HepG2 (cell line): ENCODE results near the gene MEGF6. TPM values are rescaled to one million over a fixed set of nuclear protein-coding genes. Genes with fewer than 3 reads are reported as not detected.

Source experiments
- ETV5 ChIP-seq: IDR thresholded peaks from 2 replicates; pipeline ENCODE4 v1.6.1; 2018; ENCODE audit warnings: missing biosample characterization, missing genetic modification reagents, inconsistent platforms, borderline replicate concordance
- FOSL2 ChIP-seq: sonication (generic); formaldehyde crosslinking; IDR thresholded peaks from 2 replicates; pipeline ENCODE4 v1.4.0; 2020; ENCODE audit warnings: missing genetic modification reagents
- HMG20B ChIP-seq: conservative IDR thresholded peaks from 2 replicates; pipeline ENCODE4 v1.6.1; 2016; ENCODE audit warnings: missing genetic modification reagents, missing compliant biosample characterization
- IRX3 ChIP-seq: sonication (generic); formaldehyde crosslinking; IDR thresholded peaks from 2 replicates; pipeline ENCODE4 v1.8.1; 2023; ENCODE audit warnings: mild to moderate bottlenecking, low read depth, missing genetic modification reagents, borderline replicate concordance
- MED13 ChIP-seq: sonication (generic); formaldehyde crosslinking; IDR thresholded peaks from 2 replicates; pipeline ENCODE4 v1.5.0; 2020; ENCODE audit warnings: missing genetic modification reagents
- NR2C2 ChIP-seq: sonication (generic); formaldehyde crosslinking; IDR thresholded peaks from 2 replicates; pipeline ENCODE4 v1.4.0; 2020; ENCODE audit warnings: missing genetic modification reagents, mild to moderate bottlenecking, moderate library complexity, borderline replicate concordance
- PAXIP1 ChIP-seq: sonication (generic); formaldehyde crosslinking; conservative IDR thresholded peaks from 2 replicates; pipeline ENCODE4 v1.4.0; 2020; ENCODE audit warnings: mild to moderate bottlenecking, missing genetic modification reagents, moderate library complexity
- SMYD3 ChIP-seq: sonication (generic); formaldehyde crosslinking; IDR thresholded peaks from 2 replicates; pipeline ENCODE4 v1.8.1; 2023; ENCODE audit warnings: mild to moderate bottlenecking, missing genetic modification reagents
- SP140L ChIP-seq: sonication (generic); formaldehyde crosslinking; IDR thresholded peaks from 2 replicates; pipeline ENCODE4 v1.4.0; 2020; ENCODE audit warnings: missing genetic modification reagents, borderline replicate concordance
- SP4 ChIP-seq: sonication (generic); formaldehyde crosslinking; IDR thresholded peaks from 2 replicates; pipeline ENCODE4 v1.8.1; 2023; ENCODE audit warnings: mild to moderate bottlenecking, missing genetic modification reagents
- ZFP62 ChIP-seq: sonication (generic); formaldehyde crosslinking; IDR thresholded peaks from 2 replicates; pipeline ENCODE4 v1.4.0; 2020; ENCODE audit warnings: missing genetic modification reagents
- ZFY ChIP-seq: sonication (generic); formaldehyde crosslinking; IDR thresholded peaks from 2 replicates; pipeline ENCODE4 v1.4.0; 2020; ENCODE audit warnings: missing genetic modification reagents
- ZIK1 ChIP-seq: sonication (generic); formaldehyde crosslinking; IDR thresholded peaks from 2 replicates; pipeline ENCODE4 v1.5.0; 2020; ENCODE audit warnings: mild to moderate bottlenecking, low read depth, missing genetic modification reagents, borderline replicate concordance
- ZMAT5 ChIP-seq: sonication (generic); formaldehyde crosslinking; IDR thresholded peaks from 2 replicates; pipeline ENCODE4 v1.5.0; 2020; ENCODE audit warnings: mild to moderate bottlenecking, low read depth, missing genetic modification reagents, borderline replicate concordance
- ZNF143 ChIP-seq: sonication (generic); formaldehyde crosslinking; IDR thresholded peaks from 2 replicates; pipeline ENCODE4 v1.4.0; 2020; ENCODE audit warnings: missing genetic modification reagents
- ZNF205 ChIP-seq: IDR thresholded peaks from 2 replicates; pipeline ENCODE4 v1.6.1; 2018; ENCODE audit warnings: missing biosample characterization, missing genetic modification reagents
- ZNF280B ChIP-seq: sonication (generic); formaldehyde crosslinking; IDR thresholded peaks from 2 replicates; pipeline ENCODE4 v1.5.0; 2020; ENCODE audit warnings: missing genetic modification reagents, mild to moderate bottlenecking, borderline replicate concordance
- ZNF337 ChIP-seq: sonication (generic); formaldehyde crosslinking; IDR thresholded peaks from 2 replicates; pipeline ENCODE4 v1.5.1; 2020; ENCODE audit warnings: missing genetic modification reagents, low read depth, mild to moderate bottlenecking, borderline replicate concordance
- ZNF430 ChIP-seq: sonication (generic); formaldehyde crosslinking; IDR thresholded peaks from 2 replicates; pipeline ENCODE4 v1.9.0; 2021; ENCODE audit warnings: mild to moderate bottlenecking, missing genetic modification reagents
- ZNF468 ChIP-seq: sonication (generic); formaldehyde crosslinking; IDR thresholded peaks from 2 replicates; pipeline ENCODE4 v1.8.0; 2022; ENCODE audit warnings: mild to moderate bottlenecking, moderate library complexity, missing genetic modification reagents
- ZNF652 ChIP-seq: IDR thresholded peaks from 2 replicates; pipeline ENCODE4 v1.6.1; 2016; ENCODE audit warnings: low read depth, borderline replicate concordance
- ZNF75D ChIP-seq: sonication (generic); formaldehyde crosslinking; IDR thresholded peaks from 2 replicates; pipeline ENCODE4 v1.8.1; 2023; ENCODE audit warnings: missing genetic modification reagents, mild to moderate bottlenecking, borderline replicate concordance
- polyA plus RNA-seq, 8 experiments: library from polyadenylated mRNA; depleted of rRNA in 3 of 8; stranded (reverse) in 7 of 8; unstranded in 1 of 8; fragments of >200 nt; fragmentation: Illumina TruSeq in 4 of 8; extraction: Trizol in 4 of 8; gene quantifications; 2 replicates each; pipeline versions ENCODE4 v1.2.1 to v1.2.3, GENCODE V29; 2011 to 2016; ENCODE audit warnings: low read depth in 4 of 8, missing spikeins in 1 of 8, mixed read lengths in 1 of 8; ENCODE audit not compliant: insufficient read depth in 1 of 8
- total RNA-seq, 5 experiments: library from RNA; depleted of rRNA; stranded (reverse); fragments of >200 nt; fragmentation: Illumina TruSeq; extraction: Trizol; gene quantifications; 2 replicates each; pipeline ENCODE4 v1.2.3, GENCODE V29; 2016; ENCODE audit warnings: low read depth in 1 of 5

MEGF6 gene
- total and polyA plus RNA-seq, 2 of the 13 experiments (the other 11 are each of a cell fraction or from before 2014, with no cell fraction given), result 1.9 TPM

DNA sequence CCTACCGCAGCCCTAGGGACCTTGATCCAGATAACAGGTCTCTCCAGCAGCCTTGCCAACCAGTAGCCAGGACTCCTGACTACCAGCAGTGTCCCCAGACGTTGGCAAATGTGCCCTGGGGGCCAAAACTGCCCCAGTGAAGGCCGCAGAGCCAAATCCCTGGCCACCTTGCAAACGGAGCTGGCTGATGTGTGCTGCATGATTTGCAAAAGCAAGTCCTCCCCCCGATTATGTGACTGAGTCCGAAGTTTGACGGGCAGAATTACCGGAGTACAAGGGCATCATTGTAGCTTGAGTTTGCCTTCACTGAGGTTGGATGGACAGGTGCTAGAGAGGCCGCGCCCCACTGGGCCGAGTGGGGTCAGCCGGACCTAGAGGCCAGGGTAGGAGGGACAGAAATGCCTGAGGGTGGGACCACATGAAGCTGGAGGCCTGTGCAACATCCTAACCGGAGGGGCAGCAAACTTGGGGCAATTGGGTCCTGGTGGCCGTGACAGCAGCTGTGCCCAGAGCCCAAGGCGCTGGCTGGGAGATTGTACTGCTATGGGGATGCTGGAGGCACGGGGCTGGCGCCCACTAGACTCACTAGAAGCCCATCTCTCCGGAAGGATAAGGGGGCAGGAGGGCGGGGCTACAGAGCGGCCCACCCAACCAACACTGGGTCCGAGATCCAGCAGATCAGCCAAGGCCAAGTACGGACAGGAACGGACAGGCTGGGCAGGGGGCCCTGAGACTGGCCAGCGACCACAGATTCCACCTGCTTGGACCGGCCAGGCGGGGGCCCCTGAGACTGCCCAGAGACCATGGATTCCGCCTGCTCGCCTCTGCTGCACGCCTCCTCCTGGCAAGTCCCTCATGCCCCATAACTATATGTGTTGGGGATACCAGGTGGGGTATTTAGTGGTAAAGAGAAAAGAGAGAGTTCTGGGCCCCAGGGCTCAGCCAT is 154.1 kb downstream of the MEGF6 start (continued):
- TF ChIP-seq ZNF468 (CRISPR knock-in tag) (no peak), ZFP62 (CRISPR knock-in tag) (no peak), ZNF143 (peak; percentile 15; the same call in 1 of the 2 replicates), ZNF337 (CRISPR knock-in tag) (0 out of 2 replicates have a peak, but pooled peaks have one; percentile 16), SP140L (CRISPR knock-in tag) (no peak), MED13 (peak; percentile 69; the same call in 1 of the 2 replicates), ZNF75D (CRISPR knock-in tag) (no peak), ZFY (CRISPR knock-in tag) (peak; percentile 49; the same call in 1 of the 2 replicates), ZNF280B (0 out of 2 replicates have a peak, but pooled peaks have one; percentile 50), ZNF652 (no peak), ZMAT5 (CRISPR knock-in tag) (no peak), ZIK1 (CRISPR knock-in tag) (0 out of 2 replicates have a peak, but pooled peaks have one; percentile 61), NR2C2 (CRISPR knock-in tag) (peak; percentile 23; the same call in 1 of the 2 replicates), ZNF205 (CRISPR knock-in tag) (peak; percentile 70; the same call in 1 of the 2 replicates), IRX3 (CRISPR knock-in tag) (no peak), PAXIP1 (CRISPR knock-in tag) (peak; percentile 90), SP4 (CRISPR knock-in tag) (no peak), FOSL2 (CRISPR knock-in tag) (peak; percentile 24; the same call in 1 of the 2 replicates), ETV5 (CRISPR knock-in tag) (no peak; the same call in 1 of the 2 replicates), HMG20B (CRISPR knock-in tag) (peak; percentile 30; the same call in 1 of the 2 replicates), ZNF430 (CRISPR knock-in tag) (no peak; the same call in 1 of the 2 replicates), SMYD3 (CRISPR knock-in tag) (no peak)
